HEK293T (cell line): ENCODE data around the gene C10orf105.

Source experiments
- CTCF ChIA-PET: fragments of 350-600 bp; formaldehyde crosslinking; extraction: SDS; loops from one replicate; lab custom pipeline; 2021; ENCODE audit warnings: antibody characterized with exemption, inconsistent platforms; lab: Yijun Ruan, JAX
- POLR2A ChIA-PET: fragments of 350-600 bp; formaldehyde crosslinking; extraction: SDS; loops from one replicate; lab custom pipeline; 2020; ENCODE audit warnings: antibody characterized with exemption, inconsistent platforms; lab: Yijun Ruan, JAX
- DNase-seq: peaks from one replicate; pipeline ENCODE4 v3.0.0; 2012; ENCODE audit warnings: mixed read lengths; ENCODE audit errors: extremely low spot score
- ARNT ChIP-seq: fragments of 450-650 bp; IDR thresholded peaks from 2 replicates; pipeline ENCODE4 v1.6.1; 2017; ENCODE audit warnings: mild to moderate bottlenecking
- BHLHE40 ChIP-seq: fragments of 450-650 bp; IDR thresholded peaks from 2 replicates; pipeline ENCODE4 v1.6.1; 2016; ENCODE audit warnings: mild to moderate bottlenecking, moderate library complexity, borderline replicate concordance
- CTBP1 ChIP-seq: fragments of 450-650 bp; IDR thresholded peaks from 2 replicates; pipeline ENCODE4 v1.6.1; 2016; ENCODE audit warnings: borderline replicate concordance
- ELF4 ChIP-seq: fragments of 450-650 bp; IDR thresholded peaks from 2 replicates; pipeline ENCODE4 v1.6.1; 2017; ENCODE audit warnings: antibody characterized with exemption
- FOXA1 ChIP-seq: fragments of 450-650 bp; IDR thresholded peaks from 2 replicates; pipeline ENCODE4 v1.6.1; 2016; ENCODE audit warnings: mild to moderate bottlenecking
- FOXK2 ChIP-seq: fragments of 450-650 bp; IDR thresholded peaks from 2 replicates; pipeline ENCODE4 v1.6.1; 2016; ENCODE audit warnings: mild to moderate bottlenecking
- FOXM1 ChIP-seq: fragments of 450-650 bp; IDR thresholded peaks from 2 replicates; pipeline ENCODE4 v1.6.1; 2017; ENCODE audit warnings: mild to moderate bottlenecking, borderline replicate concordance
- HDGF ChIP-seq: fragments of 450-650 bp; IDR thresholded peaks from 2 replicates; pipeline ENCODE4 v1.6.1; 2017; ENCODE audit warnings: antibody characterized with exemption, borderline replicate concordance
- L3MBTL2 ChIP-seq: fragments of 450-650 bp; conservative IDR thresholded peaks from 2 replicates; pipeline ENCODE4 v1.6.1; 2016; ENCODE audit warnings: mild to moderate bottlenecking
- LEF1 ChIP-seq: fragments of 450-650 bp; IDR thresholded peaks from 2 replicates; pipeline ENCODE4 v1.6.1; 2017; ENCODE audit warnings: mild to moderate bottlenecking, borderline replicate concordance
- NFRKB ChIP-seq: fragments of 450-650 bp; IDR thresholded peaks from 2 replicates; pipeline ENCODE4 v1.6.1; 2016; ENCODE audit warnings: mild to moderate bottlenecking, moderate library complexity
- PKNOX1 ChIP-seq: fragments of 450-650 bp; IDR thresholded peaks from 2 replicates; pipeline ENCODE4 v1.6.1; 2016
- SP1 ChIP-seq: fragments of 450-650 bp; IDR thresholded peaks from 2 replicates; pipeline ENCODE4 v1.6.1; 2017
- SUZ12 ChIP-seq: fragments of 450-650 bp; IDR thresholded peaks from 2 replicates; pipeline ENCODE4 v1.6.1; 2016; ENCODE audit warnings: mild to moderate bottlenecking
- TARDBP ChIP-seq: fragments of 450-650 bp; IDR thresholded peaks from 2 replicates; pipeline ENCODE4 v1.6.1; 2016
- ZNF384 ChIP-seq: fragments of 450-650 bp; IDR thresholded peaks from 2 replicates; pipeline ENCODE4 v1.6.1; 2016

Gene C10orf105

GRCh38 chr10:71757399-71757922, 37.9 kb upstream of the C10orf105 start:
- ChIA-PET CTCF (interaction anchor here (1.0 to 1.3 kb wide), 2 partner anchors 15 to 139 kb away, joined by 5 read pairs; partner anchors contain the start of gene VSIR), POLR2A (no interaction called here)
- no peak for DNase-seq
- no peak for TF ChIP-seq FOXM1
- TF ChIP-seq CTBP1, result no peak
- no peak for TF ChIP-seq NFRKB
- TF ChIP-seq PKNOX1, result no peak
- no peak for TF ChIP-seq TARDBP
- TF ChIP-seq ELF4, result no peak
- TF ChIP-seq L3MBTL2, result no peak
- TF ChIP-seq SP1, result no peak
- no peak for TF ChIP-seq LEF1
- no peak for TF ChIP-seq BHLHE40
- TF ChIP-seq SUZ12, result no peak
- TF ChIP-seq ARNT, result no peak
- no peak for TF ChIP-seq HDGF
- no peak for TF ChIP-seq FOXA1
- no peak for TF ChIP-seq FOXK2

- DNase-seq, result no peak
- TF ChIP-seq TARDBP (no peak), FOXK2 (no peak), SP1 (no peak), L3MBTL2 (no peak), ELF4 (no peak), PKNOX1 (no peak), NFRKB (no peak), FOXM1 (no peak), BHLHE40 (no peak), ZNF384 (no peak), ARNT (no peak), FOXA1 (no peak), LEF1 (no peak), HDGF (no peak), SUZ12 (no peak), CTBP1 (no peak)
- ChIA-PET CTCF (interaction anchor here (1.0 kb wide), 1 partner anchor 16 kb away, joined by 5 read pairs; the partner anchor contains the start of gene VSIR), POLR2A (no interaction called here)
Observed at GRCh38 chr10:71756311-71757191, 37.0 kb upstream of the C10orf105 start.

GRCh38 chr10:71755179-71755879, 35.8 kb upstream of the C10orf105 start:
- POLR2A ChIA-PET, result no interaction called here

GRCh38 chr10:71754562-71754961, 35.0 kb upstream of the C10orf105 start:
- TF ChIP-seq CTBP1 (no peak), BHLHE40 (no peak), ZNF384 (no peak), FOXA1 (no peak), FOXM1 (no peak), PKNOX1 (no peak), SP1 (no peak), TARDBP (no peak), L3MBTL2 (no peak), SUZ12 (no peak)
- ChIA-PET POLR2A (no interaction called here), CTCF (no interaction called here)
- no peak for DNase-seq

More at GRCh38 chr10:71755179-71755879, 35.8 kb upstream of the C10orf105 start:
- DNase-seq, result no peak
- TF ChIP-seq SP1 (no peak), ZNF384 (no peak), FOXM1 (no peak), ELF4 (no peak), BHLHE40 (no peak), SUZ12 (no peak), FOXK2 (no peak), NFRKB (no peak), L3MBTL2 (no peak), FOXA1 (no peak), PKNOX1 (no peak), CTBP1 (no peak), ARNT (no peak), LEF1 (no peak), HDGF (no peak), TARDBP (no peak)
- CTCF ChIA-PET, result no interaction called here
